ENCODE results near the gene GNB3.
"Not testable (repeated sequence)": the region's sequence is repeated elsewhere in the genome, so short reads cannot be mapped to it uniquely, and the experiment has no call there.

The GNB3 gene

DNA sequence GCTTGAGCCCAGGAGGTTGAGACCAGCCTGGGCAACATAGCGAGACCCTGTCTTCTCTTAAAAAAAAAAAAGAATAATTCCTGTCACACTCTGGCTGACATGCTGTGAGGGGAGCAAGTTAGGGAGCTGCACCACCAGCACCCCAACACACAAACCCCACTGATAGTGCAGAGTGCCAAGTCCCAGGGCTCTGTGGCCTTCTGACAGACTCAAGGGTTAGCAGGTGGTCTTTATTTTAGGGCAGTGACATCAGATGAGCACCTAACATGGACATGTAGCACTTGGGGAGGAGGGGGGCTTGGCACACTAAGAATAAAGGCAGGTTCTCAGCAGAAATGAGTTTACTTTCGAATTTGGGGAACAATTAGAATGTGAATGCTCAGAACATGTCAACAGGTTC, 18.1 kb downstream of the GNB3 start:
- DNase-seq (ENCODE audit: extremely low read depth in 1 of 2, low read depth in 1 of 2) = no peak

DNA sequence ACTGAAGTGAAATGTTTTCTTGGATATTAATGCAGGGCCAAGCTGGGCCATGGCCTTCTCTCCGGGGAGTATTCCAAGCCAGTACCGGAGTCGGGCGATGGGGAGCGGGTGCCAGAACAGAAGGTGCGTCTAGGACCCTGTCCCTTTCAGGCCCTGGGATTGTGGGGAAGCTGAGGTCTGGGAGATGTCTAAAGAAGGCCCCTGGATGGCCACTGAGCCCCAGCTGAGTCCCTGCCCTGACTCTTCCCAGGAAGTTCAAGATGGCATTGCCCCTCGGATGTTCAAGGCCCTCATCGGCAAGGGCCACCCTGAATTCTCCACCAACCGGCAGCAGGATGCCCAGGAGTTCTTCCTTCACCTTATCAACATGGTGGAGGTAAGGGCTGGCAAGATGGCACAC, 19.4 kb downstream of the GNB3 start:
- DNase-seq (ENCODE audit: extremely low read depth in 1 of 2, low read depth in 1 of 2) = no peak

DNA sequence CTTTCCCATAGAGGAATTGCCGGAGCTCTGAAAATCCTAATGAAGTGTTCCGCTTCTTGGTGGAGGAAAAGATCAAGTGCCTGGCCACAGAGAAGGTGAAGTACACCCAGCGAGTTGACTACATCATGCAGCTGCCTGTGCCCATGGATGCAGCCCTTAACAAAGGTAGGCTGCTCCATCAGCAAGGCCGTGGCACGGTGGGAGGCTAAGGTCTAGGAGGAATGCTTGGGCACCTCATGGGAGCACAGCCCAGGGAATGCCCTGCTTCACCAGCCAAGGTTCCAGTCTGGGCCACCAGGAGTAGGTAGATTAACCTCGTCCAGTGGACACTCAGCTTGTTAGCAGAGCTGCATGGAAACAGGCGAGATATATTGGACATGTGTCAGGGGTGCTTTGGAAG, 20.2 kb downstream of the GNB3 start:
- DNase-seq (ENCODE audit: extremely low read depth in 1 of 2, low read depth in 1 of 2) = no peak

DNA sequence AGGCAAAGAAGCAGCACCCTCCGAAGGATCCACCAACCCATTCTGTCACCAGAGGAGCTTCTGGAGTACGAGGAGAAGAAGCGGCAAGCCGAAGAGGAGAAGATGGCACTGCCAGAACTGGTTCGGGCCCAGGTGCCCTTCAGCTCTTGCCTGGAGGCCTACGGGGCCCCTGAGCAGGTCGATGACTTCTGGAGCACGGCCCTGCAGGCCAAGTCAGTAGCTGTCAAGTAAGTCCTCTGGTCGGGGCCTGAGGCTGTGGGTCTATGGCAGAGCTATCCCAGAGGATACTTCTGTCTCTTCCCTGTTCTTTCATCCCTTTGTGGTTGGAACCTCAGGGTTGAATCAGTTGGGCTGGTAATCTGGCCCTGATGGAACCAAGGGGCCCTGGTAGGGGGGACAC, 20.7 kb downstream of the GNB3 start:
- no peak for DNase-seq (ENCODE audit: extremely low read depth in 1 of 2, low read depth in 1 of 2)

DNA sequence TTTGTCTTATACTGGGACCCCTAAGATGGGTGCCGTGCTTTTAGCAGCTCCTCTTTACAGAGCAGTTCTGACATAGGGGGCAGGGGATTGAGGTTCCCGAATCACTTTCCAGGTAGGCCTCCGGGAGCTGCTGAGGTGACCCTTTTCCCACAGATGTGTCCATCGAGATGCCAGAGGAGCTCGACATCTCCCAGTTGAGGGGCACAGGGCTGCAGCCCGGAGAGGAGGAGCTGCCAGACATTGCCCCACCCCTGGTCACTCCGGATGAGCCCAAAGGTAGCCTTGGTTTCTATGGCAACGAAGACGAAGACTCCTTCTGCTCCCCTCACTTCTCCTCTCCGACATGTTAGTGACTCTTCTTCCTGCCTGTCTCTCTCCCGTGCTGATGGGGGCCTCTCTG, 22.3 kb downstream of the GNB3 start:
- DNase-seq (ENCODE audit: extremely low read depth in 1 of 2, low read depth in 1 of 2) = no peak

DNA sequence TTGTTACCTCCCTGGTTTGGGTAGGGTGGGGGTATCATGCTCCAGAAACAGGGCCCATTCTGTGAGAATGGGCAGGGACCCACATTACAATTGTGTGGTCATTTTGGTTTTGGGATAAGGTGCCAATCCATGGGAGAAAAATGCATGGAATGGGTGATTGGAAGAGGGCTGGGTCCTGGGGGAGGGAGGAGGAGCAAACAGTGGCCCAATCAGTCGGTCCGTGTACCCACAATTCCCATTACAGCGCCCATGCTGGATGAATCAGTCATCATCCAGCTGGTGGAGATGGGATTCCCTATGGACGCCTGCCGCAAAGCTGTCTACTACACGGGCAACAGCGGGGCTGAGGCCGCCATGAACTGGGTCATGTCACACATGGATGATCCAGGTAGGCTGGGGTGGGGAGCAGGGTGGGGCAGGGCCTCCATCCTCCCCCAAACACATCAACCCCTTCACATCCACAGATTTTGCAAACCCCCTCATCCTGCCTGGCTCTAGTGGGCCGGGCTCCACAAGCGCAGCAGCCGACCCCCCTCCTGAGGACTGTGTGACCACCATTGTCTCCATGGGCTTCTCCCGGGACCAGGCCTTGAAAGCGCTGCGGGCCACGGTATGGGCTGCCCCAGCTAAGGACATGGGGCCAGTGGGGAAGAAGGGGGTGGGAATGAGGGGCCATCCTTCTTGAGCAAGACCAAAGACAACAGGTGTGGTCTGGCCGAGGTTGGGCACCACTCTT, 23.0 kb downstream of the GNB3 start:
- DNase-seq (ENCODE audit: extremely low read depth in 1 of 2, low read depth in 1 of 2) = no peak

DNA sequence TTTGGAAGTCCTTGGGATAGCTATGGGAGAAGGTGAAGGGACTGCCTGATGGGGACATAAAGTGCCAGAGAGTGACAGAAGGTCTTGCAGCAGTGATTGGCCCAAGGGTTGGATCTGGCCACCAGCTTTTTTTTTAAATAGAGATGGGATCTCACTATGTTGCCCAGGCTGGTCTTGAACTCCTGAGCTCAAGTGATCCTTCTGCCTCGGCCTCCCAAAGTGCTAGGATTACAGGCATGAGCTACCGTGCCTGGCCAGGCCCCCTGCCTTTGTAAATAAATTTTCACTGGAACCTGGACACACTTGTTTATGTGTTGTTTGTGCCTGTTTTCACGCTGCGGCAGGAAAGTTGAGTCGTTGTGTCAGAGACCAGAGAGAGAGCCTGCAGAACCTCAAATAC, 24.6 kb downstream of the GNB3 start:
- not testable (repeated sequence) for DNase-seq (ENCODE audit: extremely low read depth in 1 of 2, low read depth in 1 of 2)

DNA sequence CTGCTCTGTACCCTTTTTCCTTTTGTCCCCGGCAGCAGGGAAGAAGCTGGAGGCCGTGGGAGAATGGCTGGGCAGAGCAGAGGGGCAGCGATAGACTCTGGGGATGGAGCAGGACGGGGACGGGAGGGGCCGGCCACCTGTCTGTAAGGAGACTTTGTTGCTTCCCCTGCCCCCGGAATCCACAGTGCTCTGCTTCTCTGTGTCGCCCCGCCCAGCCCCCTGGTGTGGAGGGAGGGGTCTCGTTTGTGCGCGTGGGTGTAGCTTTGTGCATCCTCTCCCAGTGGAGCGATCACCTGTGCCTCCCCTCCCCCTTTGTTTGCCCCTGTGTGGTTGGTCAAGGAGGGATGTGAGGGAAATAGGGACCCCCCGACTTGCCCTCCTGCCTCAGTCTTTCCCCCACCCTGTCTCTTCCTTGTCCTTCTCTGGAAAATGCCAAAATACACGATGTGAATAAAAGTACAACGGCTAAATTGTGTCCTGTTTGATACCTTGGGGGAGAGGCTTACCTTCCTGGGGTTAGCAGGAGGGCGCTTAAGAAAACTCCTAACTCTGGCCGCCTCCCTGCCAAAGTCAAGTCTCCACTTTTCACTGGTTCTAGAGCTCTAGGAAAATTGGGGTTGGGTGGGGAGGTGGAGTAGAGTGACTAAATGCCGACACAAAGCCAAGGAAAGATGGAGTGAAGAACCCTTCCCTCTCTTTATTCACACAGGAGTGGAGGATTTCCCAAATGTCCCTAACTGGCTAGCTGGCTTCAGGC, 25.6 kb downstream of the GNB3 start:
- DNase-seq (ENCODE audit: extremely low read depth in 1 of 2, low read depth in 1 of 2) = no peak

DNA sequence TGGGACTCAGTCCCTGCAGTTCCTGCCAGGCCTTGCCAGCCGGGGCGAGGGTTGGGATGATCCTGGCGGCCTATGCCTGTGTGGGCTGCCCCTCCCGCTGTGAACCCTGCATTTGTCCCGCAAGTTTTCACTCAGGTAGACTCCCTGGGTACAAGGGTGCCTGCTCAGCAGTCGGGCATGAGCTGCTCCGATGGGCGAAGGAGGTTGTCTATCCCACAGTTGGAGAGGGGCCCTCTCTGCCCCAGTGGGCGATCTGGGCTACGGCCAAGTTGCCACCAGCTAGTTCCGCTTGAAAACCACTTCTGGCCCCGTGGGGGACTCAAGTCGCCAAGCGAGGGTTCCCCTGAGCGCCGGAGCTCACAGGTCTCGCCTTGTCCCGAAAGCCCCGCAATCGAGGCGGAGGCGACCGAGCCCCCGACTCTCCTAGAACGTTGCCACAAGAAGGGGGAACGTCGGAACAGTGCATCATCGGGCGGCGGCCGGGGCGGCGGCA, 26.2 kb downstream of the GNB3 start:
- no peak for DNase-seq (ENCODE audit: extremely low read depth in 1 of 2, low read depth in 1 of 2)

DNA sequence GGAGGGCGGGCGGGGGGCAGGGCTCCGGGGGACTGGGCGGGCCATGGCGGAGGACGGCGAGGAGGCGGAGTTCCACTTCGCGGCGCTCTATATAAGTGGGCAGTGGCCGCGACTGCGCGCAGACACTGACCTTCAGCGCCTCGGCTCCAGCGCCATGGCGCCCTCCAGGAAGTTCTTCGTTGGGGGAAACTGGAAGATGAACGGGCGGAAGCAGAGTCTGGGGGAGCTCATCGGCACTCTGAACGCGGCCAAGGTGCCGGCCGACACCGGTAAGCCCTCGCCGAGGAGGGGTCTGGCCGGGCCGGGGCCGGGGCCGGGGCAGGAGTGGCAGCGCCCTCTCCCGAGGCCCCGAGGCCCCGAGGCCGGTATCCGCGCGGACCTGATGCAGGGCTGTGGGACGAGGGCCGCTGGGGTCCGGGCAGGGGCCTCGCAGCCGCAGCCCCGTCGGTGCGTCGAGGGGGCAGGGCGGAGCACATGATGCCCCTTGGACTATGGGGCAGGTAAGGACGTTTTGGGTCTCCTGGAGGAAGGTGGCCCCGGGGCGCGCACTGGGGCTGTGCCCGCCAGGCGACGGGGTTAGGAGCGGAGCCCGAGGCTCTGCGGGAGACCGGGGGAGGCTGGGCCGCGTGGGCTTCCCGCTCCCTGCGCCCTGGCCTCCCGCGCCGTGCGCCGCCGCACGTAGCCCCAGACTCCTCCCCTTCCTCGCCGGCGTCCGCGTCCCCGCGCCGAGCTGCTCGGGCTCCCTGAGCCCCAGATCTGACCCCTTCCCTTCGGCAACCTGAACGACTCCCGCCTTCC, 26.9 kb downstream of the GNB3 start, which contains the start of gene TPI1:
TSS of gene TPI1 (plus strand) at position 119 of the 798 bp plus-strand sequence. CDS start at position 155, 36 bp downstream.
- peak; percentile 67 to 70 for DNase-seq (ENCODE audit: extremely low read depth in 1 of 2, low read depth in 1 of 2)

DNA sequence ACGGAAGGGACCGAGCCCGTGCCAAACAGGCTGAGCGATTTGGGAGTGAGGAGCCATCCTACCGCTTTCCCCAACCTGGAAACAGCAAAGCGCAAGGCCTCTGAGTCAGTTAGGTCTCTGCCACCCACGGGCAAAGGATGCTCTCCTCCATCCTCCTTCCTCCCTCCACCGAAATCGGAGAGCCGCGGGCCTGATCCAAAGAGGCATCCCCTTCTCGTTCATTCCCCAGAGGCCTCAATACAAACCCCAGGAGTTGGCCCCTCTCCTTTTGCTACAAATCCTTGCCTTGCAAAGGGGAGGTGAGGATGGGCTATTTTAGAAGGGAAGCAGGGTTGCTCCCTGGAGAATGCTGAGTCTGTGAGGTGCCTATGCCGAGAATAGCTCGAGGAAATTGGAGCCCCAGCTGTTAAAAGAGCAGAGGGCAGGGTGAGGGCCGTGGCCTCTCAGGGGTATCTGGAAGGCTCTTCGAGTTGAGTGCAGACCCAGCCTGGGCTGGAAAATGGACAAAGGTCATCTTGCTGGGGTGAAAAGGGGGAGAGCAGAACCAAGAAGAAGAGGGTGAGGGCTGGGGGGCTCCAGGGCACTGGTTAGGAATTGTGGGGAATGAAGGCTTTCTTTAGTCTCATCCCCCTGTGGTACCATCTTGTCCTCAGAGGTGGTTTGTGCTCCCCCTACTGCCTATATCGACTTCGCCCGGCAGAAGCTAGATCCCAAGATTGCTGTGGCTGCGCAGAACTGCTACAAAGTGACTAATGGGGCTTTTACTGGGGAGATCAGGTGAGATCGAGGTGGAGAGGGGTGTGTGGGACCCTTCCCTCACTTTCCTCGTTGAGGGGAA, 27.7 kb downstream of the GNB3 start:
- DNase-seq (ENCODE audit: extremely low read depth in 1 of 2, low read depth in 1 of 2) = no peak

DNA sequence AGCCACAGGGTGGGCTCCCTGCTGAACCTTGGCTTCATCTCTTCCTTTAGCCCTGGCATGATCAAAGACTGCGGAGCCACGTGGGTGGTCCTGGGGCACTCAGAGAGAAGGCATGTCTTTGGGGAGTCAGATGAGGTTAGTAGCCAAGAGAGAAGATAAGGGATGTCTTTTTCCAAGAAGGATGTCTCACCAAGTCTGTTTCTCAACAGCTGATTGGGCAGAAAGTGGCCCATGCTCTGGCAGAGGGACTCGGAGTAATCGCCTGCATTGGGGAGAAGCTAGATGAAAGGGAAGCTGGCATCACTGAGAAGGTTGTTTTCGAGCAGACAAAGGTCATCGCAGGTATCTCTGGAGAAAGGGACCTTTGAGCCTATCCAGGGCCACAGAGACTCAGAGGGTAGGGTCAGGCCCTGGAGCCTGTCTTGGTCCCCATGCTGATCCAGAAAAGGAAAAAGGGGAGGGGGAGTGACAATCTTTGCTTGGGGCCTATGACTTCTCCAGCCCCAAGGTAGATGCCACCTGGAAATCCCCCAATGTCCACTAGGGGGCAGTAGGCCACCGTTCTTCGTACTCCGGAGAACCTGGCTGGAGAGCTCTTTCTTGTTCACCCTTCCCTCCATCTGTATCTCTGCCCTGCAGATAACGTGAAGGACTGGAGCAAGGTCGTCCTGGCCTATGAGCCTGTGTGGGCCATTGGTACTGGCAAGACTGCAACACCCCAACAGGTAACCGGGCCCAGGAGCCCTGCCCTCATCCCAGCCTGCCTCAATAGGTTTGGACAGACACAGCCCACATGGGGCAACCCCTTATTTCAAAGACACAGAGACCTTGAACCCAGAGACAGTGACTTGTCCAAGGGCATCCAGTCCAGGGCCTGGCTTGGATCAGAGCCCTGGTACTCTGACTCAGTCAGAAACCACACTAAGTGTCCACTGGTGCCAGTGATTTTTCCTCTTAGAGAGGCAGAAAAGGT, 28.6 kb downstream of the GNB3 start:
- peak in 1 of 2 donors; percentile 70 for DNase-seq (ENCODE audit: extremely low read depth in 1 of 2, low read depth in 1 of 2)

DNA sequence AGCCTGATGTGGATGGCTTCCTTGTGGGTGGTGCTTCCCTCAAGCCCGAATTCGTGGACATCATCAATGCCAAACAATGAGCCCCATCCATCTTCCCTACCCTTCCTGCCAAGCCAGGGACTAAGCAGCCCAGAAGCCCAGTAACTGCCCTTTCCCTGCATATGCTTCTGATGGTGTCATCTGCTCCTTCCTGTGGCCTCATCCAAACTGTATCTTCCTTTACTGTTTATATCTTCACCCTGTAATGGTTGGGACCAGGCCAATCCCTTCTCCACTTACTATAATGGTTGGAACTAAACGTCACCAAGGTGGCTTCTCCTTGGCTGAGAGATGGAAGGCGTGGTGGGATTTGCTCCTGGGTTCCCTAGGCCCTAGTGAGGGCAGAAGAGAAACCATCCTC, 29.6 kb downstream of the GNB3 start:
- DNase-seq (ENCODE audit: extremely low read depth in 1 of 2, low read depth in 1 of 2) = not testable (repeated sequence)

DNA sequence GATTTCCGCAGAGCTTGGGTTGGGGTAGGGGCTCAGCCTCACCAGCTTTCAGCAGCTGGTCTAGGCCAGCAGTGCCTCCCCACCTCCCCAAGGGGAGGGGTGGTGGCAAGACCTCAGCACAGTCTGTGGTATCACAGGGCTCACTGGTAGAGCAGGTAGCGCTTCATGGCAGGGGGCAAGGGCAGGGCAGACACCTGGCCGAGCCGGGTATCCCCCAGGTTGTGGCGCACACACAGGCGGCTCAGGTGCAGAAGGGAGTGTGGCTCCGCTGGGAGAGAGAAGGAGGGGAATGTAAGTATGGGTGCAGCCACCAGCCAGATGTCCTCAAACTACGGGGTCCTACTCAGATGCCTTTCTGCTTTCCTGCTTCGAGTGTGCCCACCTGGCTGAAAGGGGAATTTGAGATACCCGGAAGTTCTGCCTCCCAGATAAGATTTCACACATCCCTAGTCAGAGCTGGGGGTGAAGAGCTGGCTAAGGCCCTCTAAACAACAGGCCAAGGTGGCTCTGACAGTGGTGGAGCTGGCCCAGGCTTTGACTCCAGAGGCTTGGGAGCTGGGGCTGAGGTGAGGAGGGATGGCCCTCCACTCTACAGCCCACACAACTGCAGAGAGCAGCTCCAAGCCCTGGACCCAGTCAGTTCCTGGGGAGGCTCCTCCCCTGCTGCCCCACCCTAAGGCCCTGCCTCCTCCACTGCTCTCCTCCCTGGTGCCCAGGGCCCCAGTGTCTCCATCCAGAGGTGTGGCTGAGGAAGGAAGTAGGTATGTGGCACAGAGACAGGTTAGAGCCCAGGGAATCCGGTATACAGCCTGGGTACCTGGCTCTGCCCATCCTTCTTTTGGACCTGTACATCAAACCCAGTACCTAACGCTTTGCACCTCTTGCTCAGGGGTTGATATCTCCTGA, 30.6 kb downstream of the GNB3 start:
- peak in 1 of 2 donors; percentile 38 for DNase-seq (ENCODE audit: extremely low read depth in 1 of 2, low read depth in 1 of 2)

DNA sequence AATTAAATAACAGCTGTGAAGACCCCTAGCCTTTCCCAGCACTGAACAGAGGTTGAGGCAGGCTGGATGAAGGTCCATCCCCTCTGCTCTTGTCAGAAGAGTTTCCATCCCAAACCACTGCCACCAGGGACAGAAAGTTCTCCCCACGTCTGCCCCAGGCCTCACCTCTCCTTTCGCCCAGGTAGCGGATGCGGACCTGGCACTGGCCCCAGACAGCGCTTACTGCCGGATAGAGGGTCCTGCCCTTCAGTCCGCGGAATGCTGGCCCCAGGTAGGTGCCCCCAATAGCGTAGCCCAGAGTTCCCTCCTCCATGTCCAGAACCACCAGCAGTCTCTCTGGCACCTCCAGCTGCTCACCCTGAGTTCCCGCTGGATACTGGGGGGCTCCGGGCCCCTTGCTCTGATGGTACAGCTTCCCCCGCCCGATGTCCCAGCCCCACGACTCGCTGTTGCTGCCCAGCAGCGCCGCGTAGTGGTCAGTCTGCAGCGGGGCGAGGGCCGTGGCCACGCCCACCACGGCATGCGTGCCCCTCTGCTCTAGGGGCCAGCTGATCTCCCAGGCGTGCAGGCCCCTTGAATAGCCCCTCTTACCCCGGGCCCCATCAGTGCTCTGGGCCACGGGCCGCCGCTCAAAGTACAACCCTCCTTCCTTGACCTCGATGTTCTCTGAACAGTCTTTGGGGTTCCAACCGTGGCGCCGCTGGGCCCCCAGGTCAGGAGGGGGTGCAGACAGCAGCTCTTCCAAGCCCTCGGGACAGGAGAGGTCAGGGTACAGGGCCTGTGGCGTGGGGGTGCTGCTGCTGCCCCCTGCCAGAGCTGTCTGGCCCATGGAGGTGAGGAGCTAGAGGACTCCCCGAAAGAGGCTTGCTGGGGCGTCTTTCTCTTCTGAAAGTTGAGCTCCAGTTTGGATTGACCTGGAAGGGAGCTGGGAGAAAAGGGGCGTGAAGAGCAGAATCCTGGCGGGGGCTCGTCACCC, 31.6 kb downstream of the GNB3 start:
- peak; percentile 74 to 76 for DNase-seq (ENCODE audit: extremely low read depth in 1 of 2, low read depth in 1 of 2)

DNA sequence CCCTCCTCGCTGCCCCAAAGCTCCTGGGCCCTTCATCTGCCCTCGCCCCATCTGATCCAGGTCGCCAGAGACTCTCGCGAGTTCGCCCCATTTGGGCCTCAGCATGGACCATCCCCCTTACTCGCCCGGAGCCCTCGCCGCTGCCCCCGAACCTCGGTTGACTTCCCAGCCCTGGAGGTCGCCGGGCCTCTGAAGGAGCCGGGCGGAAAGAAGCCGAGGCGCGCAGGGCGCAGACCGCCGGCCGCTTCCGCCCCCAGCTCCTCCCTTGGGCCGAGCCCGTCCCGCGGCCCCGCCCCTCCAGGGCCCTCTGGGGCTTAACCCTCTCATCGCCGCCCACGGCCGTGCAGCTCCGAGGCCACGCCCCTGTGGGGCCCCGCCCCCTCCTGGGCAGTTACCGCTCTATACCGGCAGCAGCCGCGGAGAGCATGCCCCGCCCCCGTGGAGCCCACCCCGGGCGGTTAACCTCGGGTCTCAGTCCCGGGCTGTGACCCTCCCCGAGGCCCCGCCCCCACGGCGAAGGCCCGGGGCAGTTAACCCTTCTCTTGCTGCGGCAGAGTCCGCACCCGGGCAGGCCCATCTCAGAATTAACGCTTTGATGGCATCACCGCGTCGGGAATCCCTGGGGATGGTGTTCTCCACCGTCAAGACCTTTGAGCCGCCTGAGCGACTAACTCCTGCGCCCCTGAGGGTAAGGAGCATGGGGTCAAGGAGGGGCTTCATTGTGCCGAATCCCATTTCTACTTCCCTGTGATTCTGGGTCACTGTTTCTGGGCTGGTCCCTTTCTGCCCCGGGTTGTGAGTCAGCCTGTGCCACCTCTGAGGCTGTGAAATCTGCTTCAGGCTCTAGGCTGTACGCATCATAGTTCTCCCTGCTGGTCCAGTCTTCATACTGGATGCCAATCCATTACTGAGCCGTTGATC, 32.6 kb downstream of the GNB3 start, which contains the start of gene SPSB2:
TSS of gene SPSB2 (minus strand) at position 210 of the 921 bp plus-strand sequence. CDS start 402 bp downstream, outside the sequence.
- DNase-seq (ENCODE audit: extremely low read depth in 1 of 2, low read depth in 1 of 2) = peak; percentile 98 to 99
